Stimulated activated CD4-positive, alpha-beta T cell treated with anti-CD3 and anti-CD28 coated beads, TNF-alpha, amount 100 ng/mL, for 24 hours (primary cell): Measurements from ENCODE around the gene SLC31A1.
"Not testable (repeated sequence)": the region's sequence is repeated elsewhere in the genome, so short reads cannot be mapped to it uniquely, and the experiment has no call there.

Experiments
- DNase-seq, 3 experiments: peaks; one replicate each; pipeline ENCODE4 v3.0.0-alpha.2; 2020; ENCODE audit warnings: low read depth in 3 of 3

SLC31A1 gene

DNA sequence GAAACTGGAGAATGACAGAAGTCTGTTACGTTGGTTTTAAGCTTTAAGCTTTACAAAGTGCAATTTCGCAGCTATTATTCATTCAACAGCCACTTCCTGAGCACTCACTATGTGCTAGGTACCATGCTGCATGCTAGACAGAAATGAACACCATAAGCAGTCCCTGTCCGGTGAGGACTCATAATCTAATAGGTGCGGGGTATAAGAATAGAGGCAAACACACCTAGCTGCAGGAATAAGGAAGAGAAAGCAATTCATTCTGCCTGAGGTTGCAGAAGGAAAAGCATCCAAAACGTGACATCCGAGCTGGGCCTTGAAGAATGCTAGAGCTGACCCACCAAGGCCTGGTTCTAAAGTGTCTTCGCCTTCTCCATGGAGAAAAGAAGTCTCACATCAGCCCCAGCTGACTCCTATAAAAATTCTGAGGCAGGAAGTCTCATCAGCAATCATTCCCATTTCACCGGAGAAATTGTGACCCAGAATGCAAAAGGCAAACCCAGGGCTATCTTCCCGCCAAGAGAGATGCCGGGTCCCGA lies 809 bp upstream of the SLC31A1 start:
- DNase-seq, result no peak

DNA sequence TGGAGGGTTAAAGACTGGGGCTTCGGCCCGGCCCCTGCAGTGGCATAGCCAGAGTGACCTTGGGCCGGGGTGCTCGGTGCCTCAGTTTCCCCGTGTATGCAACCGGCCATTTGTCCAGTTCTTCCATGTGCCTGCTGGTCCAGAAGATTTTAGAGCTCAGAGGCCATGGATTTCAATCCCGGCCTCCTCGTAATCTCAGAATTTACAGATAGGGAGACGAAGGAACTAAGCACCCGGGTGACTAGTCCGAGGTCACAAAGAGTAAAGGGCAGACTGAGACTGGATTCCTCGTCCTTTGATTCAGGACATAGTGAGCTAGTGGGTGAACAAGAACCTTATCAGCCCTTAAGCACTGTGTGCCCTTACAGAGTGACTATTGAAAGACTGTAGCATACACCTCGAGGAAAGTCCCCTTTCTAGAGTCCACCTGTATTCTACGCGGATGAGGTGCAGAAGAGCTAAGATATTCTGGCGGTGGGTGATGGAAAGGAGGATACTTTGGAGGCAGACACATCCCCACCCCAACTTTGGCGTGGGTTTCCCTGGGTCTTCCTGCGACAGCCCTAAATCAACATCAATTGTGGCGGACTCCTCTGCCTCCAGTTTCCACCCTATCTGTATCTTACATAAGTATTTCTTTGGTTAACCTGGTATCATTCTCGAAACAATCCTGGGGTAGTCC lies 597 bp downstream of the SLC31A1 start:
- no peak for DNase-seq

DNA sequence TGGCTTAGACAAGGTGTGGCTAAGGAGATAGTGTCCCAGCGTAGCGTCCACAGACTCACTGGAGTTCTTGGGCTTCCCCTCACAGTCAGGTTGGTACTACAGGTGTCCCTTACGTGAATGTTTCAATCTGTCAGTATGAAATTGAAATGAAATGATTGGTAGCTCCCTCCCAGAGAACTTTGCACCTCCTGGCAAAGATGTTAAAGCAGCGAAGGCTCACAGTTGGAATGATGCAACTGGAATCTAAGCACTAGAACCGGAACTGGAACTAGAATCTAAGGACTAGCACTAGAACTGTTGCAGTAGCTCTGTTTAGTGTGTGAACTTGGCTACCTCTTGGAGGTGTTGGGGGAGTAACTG lies 1.1 kb downstream of the SLC31A1 start:
- DNase-seq, result no peak

DNA sequence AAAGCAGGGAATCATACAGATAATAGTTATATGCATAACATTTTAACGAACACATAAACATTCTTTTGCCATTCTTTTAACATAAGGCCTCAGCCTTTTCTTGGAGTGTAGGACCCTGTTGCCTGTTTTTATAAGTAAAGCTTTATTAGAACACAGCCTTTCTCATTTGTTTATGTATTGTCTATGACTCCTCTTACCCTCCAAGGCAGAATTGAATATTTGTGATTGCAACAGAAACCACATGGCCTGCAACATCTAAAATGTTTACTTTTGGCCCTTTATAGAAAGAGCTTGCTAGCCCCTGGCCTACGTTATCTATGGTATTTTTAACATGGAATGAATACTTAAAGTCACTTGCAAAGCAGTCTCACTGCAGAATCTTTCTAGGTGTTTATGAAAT lies 2.6 kb downstream of the SLC31A1 start:
- no peak for DNase-seq

DNA sequence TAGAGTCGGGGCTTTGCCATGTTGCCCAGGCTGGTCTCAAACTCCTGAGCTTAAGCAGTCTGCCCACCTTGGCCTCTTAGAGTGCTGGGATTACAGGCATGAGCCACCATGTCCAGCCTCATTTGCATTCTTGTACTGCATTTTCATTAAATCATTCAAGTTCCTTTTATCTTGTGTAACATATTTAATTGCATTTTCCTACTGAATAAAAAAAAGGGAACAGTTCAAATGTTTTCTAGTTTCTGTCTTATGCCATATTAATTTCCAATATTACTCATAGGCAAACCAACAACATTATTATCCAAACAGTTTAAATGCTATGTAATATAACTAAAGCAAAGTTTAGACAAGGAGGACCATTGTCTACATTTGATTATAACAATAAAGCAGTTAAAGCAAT lies 6.1 kb downstream of the SLC31A1 start:
- DNase-seq, result no peak

DNA sequence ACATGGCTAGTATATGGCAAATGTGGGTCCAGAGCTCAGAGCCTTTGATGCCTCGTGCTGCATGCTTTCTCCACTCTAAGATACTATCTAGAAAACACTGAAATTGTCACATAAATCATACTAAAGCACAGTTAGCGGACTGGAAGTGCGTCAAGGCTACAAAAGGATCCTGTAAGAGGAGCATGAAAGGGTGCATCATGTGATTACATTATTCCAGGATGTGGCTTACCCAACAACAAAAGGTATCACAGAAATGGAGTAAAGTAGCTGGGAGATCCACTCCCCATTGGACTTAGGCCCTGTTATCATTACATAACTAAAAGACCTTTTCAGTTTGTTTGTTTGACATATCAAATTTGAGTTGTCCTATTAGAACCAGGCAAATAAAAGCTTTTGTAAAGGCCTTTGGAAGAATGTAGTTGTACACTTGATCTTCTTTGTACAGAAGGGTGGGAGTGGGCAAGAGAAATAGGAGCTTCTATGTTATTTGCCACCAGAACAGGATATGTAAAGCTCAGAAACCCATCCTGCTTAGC lies 6.9 kb downstream of the SLC31A1 start:
- no peak for DNase-seq

DNA sequence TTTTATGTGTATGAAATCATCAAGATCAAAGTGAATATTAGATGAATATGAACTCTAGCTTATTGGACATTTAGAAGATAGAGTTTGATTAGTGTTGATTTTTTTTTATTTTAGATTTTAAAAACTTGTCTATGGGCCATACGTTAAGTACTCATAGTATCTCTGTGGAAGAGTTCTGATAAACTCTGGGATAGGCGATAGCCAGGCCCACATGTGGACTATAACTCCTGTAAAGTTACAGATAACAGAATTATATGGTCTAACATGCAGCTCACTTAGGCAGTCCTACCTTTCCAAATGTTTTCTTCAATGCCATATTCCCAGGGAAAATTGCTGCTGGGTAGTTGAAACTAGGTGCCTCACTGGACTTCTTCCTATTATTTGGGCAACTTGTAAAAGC lies 10.4 kb downstream of the SLC31A1 start:
- no peak for DNase-seq

DNA sequence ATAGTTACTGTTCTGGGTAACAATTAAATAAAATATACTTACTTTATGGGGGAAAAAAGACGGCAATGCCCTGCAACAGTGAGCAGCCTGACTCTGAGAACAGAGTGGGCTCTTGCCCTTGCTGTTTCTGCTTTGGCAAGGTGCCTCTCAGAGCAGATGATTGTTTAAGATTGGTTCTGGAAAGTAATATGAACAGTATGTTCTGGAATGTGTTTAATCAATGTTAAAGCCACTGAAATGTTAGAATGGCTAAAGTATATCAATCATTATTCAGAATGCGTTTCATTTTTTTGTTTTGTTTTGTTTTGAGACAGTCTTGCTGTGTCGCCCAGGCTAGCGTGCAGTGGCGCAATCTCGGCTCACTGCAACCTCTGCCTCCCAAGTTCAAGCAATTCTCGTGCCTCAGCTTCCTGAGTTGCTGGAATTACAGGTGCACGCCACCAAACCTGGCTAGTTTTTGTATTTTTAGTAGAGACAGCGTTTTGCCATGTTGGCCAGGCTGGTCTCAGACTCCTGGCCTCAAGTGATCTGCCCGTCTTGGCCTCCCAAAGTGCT lies 14.4 kb downstream of the SLC31A1 start:
- not testable (repeated sequence) for DNase-seq

DNA sequence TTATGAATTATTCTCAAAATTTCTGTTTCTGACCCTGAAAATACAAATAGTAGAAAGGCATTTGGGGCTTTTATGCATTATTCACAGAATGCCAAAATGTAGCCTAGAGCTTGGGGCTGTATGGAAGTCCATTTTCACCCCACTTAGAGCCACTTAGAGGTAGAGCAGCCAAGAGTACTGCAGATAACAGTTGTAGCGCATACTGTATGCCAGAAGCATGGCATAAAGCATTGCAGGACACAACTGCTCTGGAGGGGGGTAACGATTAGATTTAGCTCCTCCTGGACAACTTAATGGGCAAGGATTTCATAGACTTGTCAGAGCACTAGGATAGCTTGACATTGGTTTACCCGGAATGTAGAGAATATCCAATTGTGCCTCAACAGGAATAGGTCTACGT lies 15.7 kb downstream of the SLC31A1 start:
- no peak for DNase-seq

DNA sequence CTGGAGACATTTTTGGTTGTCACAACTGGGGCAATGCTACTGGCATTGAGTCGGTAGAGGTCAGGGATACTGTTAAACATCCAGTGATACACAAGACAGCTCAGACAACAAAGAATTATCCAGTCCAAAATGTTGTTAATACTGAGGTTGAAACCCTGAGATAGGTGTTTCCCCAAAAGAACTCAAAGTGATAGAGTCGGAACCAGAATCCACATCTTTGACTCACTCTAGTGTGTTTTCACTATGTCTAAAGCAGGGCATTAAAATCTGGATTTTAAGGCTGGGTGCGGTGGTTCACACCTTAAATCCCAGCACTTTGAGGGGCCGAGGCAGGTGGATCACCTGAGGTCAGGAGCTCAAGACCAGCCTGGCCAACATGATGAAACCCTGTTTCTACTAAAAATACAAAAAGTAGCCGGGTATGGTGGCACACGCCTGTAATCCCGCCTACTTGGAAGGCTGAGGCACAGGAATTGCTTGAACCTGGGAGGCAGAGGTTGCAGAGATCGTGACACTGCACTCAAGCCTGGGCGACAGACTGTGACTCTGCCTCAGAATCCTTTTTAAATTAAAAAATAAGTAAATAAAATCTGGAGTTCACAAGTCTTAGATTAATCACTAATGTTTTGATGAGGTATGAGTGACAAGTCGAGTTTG lies 17.0 kb downstream of the SLC31A1 start:
- DNase-seq, result no peak

DNA sequence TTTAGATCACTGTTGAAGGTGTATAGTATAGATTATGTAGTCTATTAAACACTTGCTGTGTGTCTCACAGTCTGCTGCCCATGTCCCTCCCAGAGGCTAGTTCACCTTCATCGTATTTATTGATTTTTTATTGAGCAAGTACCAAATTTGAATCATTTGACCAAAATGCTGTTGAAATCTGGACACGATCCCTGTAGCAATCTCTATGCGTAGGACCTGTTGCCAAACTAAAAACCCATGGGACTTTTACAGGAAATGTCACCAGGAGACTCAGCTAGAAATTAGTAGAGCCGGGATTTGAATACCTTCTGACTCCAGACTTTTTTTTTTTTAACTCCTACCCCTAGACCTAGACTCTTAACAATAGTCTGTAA lies 17.5 kb downstream of the SLC31A1 start:
- no peak for DNase-seq

DNA sequence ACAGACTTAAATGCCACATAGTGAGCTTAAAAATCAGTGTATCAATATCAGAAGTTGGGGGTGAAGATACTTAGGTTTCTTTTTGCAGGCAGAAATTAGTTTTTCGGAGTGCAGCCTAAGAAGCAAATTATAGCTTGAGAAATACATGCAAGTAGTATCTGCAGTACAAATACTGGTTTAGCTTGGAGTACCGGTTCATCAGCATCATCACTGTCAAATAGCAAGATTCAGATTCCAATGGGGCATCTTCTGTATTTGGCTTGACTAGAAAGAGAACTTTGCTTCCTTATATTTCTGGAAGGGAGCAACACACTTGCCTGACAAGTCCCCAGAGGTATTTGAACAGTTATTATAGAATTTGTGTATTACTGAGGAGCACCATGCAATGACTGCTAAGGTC lies 19.8 kb downstream of the SLC31A1 start:
- no peak for DNase-seq

DNA sequence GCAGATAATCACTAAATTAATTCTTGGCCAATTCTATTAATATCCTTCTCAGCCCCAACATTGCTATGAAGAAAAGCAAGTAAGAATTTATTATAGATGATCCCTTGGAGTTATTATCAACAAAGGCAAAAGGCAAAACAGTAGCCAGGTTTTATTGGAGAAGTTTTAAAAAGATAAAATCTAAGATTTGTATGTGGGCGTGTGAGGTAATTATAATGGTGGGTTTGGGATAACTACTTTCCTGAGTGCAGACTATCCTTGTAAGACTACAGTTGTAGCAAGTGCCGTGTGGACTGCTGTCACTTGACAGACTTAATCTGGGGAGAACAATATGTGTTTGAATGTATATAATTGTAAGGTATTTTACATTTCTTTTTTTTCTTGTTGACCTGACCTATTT lies 23.2 kb downstream of the SLC31A1 start:
- no peak for DNase-seq

DNA sequence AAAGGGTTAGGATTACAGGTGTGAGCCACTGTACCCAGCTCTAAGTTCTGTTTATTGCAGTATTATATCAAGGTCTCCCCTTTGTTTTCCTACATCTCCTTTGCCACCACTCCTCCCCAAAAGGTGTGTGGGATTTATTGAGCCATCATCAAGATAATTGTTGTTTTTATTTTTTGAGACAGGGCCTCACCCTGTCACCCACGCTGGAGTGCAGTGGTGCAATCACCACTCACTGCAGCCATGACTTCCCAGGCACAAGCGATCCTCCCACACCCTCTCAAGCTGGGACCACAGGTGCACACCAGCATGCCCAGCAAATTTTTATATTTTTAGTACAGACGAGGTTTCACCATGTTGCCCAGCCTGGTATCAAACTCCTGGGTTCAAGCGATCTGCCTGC lies 24.6 kb downstream of the SLC31A1 start:
- DNase-seq, result no peak

DNA sequence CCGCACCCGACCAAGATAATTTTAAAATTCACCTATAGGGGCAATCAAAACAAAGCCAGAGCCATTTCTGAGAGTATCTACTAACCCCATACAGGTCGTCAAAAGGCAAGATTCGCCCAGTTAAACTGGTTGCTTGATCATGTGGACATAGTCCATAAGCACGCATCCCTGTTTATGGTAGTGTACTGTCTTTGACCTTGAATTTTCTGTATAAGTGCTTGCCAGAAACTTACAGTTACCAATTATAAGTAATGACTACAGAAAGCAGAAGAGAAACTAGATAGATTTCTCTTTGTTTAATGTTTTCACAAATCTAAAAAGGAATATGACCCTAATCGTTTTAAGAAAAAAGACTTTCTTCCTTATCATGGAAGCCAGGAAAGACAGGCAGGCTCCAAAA lies 25.6 kb downstream of the SLC31A1 start:
- no peak for DNase-seq

DNA sequence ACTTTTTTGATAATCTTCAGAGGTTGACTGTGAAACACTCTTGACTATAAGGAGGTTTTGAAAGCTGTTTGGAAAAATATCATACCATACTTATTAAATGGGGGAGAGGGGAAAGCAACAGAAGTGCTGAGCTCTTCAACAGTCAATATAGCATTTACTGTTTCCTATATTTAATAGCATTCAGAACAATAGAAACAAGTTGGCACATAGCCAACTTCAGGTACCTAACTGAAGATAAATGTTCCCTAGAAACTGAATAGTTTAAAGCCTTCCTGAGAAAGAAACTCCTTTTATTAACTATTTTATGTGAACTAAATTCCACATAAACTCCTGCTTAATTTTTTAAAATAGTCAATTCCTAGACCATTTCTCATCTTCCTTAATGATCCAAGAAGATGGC lies 26.3 kb downstream of the SLC31A1 start:
- no peak for DNase-seq

DNA sequence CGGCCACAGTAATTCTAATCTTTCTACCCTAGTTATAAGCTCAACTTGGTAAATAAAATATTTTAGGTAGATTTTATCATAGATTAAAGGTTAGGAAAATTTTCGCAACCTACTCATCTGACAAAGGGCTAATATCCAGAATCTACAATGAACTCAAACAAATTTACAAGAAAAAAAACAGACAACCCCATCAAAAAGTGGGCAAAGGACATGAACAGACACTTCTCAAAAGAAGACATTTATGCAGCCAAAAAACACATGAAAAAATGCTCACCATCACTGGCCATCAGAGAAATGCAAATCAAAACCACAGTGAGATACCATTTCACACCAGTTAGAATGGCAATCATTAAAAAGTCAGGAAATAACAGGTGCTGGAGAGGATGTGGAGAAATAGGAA lies 28.3 kb downstream of the SLC31A1 start:
- DNase-seq, result not testable (repeated sequence)

DNA sequence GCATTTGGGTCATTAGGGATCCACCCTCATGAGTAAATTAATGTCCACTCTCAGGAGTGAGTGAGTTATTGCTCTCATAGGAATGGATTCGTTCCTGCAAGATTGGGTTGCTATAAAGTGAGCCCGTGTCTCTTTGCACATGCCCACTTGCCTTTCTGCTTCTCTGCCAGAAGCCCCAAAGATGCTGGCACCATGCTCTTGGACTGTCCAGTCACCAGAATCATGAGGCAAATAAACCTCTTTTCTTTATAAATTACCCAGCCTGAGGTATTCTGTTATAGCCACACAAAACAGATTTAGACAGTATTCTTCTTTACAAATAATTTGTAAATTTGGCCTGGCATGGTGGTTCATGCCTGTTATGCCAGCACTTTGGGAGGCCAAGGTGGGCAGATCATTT lies 29.5 kb downstream of the SLC31A1 start:
- no peak for DNase-seq

DNA sequence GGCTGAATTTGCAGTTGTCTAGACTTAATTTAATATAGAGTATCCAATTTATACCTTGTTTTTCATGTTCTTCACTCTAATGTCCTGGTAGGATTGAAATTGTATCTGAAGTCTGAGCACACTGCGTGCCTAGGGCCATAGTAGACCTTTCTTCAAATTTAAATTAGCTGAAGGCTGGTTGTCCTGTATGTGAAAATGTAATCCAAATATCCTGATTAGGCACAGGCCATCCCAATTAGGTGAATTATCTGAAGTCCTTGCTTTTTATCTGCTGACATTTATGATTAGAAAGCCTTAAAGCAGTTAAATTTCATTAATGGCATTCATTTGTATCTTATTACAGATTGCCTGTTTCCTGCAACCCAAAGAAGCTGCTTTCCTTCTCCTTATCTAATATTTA lies 33.6 kb downstream of the SLC31A1 start:
- DNase-seq, result no peak

DNA sequence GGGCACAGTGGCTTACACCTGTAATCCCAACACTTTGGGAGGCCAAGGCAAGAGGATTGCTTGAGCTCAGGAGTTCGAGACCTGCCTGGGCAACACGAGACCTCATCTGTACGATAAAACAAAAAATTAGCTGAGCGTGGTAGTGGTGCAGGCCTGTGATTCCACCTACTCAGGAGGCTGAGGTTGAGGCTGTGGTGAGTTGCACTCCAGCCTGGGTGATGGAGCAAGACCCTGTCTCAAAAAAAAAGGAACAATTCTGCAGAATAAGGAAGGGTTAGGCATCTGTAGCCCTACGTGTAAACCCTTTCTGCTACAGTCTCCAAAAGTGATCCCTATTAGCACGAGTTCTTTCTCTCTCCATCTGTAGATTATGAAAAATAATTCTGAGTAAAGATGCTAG lies 34.1 kb downstream of the SLC31A1 start:
- no peak for DNase-seq

DNA sequence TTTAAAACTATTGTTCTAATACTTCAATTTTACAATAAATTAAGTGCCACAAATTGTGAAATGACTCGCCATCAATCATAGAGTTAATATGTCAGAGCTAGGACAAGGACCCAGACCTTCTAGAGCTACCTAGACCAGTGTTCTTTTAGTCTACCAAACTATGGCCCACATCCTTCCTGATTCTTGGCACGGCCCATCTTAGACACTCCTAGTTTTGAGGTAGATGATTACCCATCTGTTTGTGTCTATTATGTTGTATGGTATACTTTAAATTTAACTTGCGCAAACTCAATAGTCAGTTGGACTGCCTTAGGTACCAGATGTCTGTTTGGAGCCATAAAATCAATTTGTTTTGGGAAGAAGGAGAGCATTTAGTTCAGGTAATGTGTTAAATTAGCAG lies 36.5 kb downstream of the SLC31A1 start:
- no peak for DNase-seq

DNA sequence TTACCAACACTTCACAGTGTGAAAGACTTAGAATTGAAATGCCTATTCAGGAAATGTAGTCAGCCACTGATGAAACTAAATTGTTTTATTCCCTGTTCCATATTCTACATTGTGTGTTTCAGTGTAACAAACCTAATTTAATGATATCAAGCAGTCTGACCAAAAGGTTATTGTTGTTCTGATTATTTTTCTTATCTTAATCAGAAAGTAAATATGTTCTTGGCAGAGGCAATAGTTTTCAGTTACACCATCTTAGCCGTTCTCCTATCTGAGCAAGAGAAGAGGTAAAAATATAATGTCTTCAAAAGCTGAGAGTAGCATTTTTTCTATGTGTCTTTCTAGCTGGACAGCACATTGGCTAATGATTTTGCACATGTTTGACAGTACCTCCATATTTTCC lies 36.9 kb downstream of the SLC31A1 start:
- DNase-seq, result no peak
